ENCODE data around the gene GALNT11.

The GALNT11 gene

DNA sequence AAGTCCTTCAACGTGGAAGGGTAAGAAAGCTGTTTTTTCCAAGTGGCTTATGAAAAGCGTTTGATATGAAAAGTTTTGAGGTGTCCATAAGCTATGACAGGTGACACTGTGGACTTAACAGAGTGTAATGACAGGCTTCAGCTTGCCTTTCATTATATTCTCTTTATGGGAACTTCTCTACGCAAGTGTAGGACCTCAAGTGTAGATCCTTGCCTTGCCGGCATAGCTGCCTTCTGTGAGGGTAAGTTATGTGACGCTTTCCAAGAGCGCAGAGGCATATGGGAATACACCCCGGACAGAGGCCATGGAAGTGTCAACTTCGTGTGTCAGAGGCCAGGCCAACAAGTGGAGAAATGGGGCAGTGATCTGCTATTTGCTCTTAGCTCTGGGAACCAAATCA is 91.9 kb downstream of the GALNT11 start:
- TF ChIP-seq, protein P1, sequence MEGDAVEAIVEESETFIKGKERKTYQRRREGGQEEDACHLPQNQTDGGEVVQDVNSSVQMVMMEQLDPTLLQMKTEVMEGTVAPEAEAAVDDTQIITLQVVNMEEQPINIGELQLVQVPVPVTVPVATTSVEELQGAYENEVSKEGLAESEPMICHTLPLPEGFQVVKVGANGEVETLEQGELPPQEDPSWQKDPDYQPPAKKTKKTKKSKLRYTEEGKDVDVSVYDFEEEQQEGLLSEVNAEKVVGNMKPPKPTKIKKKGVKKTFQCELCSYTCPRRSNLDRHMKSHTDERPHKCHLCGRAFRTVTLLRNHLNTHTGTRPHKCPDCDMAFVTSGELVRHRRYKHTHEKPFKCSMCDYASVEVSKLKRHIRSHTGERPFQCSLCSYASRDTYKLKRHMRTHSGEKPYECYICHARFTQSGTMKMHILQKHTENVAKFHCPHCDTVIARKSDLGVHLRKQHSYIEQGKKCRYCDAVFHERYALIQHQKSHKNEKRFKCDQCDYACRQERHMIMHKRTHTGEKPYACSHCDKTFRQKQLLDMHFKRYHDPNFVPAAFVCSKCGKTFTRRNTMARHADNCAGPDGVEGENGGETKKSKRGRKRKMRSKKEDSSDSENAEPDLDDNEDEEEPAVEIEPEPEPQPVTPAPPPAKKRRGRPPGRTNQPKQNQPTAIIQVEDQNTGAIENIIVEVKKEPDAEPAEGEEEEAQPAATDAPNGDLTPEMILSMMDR (IDR thresholded peaks at IDR 0.05) = no peak

- TF ChIP-seq, protein P1 (IDR thresholded peaks at IDR 0.05) = no peak
These were observed 94.7 kb downstream of the GALNT11 start for GRCh38 chr7:152120210-152120609.

DNA sequence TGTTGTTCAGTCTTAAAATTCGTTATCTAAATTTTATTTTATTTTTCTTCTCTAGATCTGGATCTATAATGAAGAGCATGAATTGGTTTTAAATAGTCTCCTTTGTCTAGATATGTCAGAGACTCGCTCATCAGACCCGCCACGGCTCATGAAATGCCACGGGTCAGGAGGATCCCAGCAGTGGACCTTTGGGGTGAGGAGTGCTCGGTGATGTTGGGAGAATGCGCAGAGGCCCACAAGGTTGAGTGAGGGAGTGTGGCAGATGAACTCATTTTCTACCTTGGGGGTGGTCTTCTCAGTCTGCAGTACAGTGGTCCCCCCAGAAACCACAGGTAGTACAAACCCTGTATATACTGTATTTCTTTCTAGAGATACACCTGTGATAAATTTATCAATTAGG is 95.3 kb downstream of the GALNT11 start:
- TF ChIP-seq, protein P1 (IDR thresholded peaks at IDR 0.05) = no peak

GRCh38 chr7:152121432-152121831 is 96.0 kb downstream of the GALNT11 start:
- TF ChIP-seq, protein P1 (IDR thresholded peaks at IDR 0.05) = no peak

- TF ChIP-seq, protein P1 (IDR thresholded peaks at IDR 0.05) = no peak
These were observed 97.1 kb downstream of the GALNT11 start for GRCh38 chr7:152122540-152122939.

GRCh38 chr7:152126741-152127140 is 101.3 kb downstream of the GALNT11 start:
- TF ChIP-seq, protein P1 (IDR thresholded peaks at IDR 0.05) = no peak

- TF ChIP-seq, protein P1 (IDR thresholded peaks at IDR 0.05) = no peak
These were observed 101.8 kb downstream of the GALNT11 start for GRCh38 chr7:152127229-152127628.

- TF ChIP-seq, protein P1 (IDR thresholded peaks at IDR 0.05) = no peak
These were observed 102.8 kb downstream of the GALNT11 start for GRCh38 chr7:152128252-152128651.

All from LNCAP (cell line).